ENCODE measurements around the gene NR5A1.

The NR5A1 gene

DNA sequence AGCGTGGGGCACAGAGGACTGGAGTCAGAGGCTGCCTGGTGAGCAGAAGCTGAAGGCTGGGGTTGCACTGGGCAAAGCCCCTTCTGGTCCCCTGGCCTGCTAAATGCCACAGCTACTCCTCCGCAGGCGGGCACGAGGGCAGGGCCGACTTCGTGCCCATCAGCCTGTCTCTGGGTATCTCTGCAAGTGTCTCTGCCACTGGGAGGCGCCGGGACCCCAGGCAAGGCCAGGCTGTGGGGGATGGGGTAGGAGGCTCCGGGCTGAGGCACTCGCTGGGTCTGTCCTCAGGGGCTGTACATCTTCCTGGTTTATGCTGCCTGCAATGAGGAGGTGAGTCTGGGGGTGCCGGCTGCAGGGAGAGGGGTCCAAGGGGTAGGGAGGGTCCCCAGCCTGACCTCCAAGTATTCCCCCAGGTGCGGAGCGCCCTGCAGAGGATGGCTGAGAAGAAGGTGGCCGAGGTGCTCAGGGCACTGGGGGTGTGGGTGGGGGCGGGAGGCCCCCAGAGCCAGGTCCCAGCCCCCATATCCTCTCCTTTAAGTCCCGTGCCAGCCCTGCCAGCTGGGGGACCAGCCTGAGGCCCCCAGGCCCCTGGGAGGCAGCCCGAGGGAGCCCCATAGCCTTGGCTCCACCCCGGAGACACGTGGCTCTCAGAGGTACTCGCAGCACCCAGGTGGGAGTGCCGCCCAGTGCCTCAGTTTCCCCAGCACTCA is 31.9 kb downstream of the NR5A1 start:
- TF ChIP-seq, protein P1, sequence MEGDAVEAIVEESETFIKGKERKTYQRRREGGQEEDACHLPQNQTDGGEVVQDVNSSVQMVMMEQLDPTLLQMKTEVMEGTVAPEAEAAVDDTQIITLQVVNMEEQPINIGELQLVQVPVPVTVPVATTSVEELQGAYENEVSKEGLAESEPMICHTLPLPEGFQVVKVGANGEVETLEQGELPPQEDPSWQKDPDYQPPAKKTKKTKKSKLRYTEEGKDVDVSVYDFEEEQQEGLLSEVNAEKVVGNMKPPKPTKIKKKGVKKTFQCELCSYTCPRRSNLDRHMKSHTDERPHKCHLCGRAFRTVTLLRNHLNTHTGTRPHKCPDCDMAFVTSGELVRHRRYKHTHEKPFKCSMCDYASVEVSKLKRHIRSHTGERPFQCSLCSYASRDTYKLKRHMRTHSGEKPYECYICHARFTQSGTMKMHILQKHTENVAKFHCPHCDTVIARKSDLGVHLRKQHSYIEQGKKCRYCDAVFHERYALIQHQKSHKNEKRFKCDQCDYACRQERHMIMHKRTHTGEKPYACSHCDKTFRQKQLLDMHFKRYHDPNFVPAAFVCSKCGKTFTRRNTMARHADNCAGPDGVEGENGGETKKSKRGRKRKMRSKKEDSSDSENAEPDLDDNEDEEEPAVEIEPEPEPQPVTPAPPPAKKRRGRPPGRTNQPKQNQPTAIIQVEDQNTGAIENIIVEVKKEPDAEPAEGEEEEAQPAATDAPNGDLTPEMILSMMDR (IDR thresholded peaks at IDR 0.05; ENCODE audit: extremely low read depth, missing control alignments) = no peak
- no peak for DNase-seq (ENCODE audit: low spot score)

- no peak for DNase-seq (ENCODE audit: low spot score)
- TF ChIP-seq, protein P1 (IDR thresholded peaks at IDR 0.05; ENCODE audit: extremely low read depth, missing control alignments) = no peak
Measured at GRCh38 chr9:124474151-124474550, 33.0 kb downstream of the NR5A1 start.

DNA sequence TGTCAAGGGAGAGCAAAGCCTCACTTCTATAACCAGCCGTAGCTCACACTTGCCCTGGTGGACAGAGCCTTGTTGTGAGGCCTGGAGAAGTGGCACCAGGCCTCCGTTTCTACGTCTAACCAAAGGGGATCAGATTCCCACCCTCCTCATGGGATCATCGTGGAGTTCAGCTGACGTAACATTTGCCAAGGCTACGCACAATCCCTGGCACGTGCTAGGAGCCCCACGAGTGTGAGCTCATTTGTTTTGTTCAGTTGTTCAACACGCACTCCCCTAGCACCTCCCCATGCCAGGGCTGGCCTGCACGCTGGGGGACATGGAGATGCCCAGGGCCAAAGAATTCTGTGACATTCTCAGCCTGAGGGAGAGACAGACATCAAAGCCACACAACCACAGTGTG is 33.9 kb downstream of the NR5A1 start:
- TF ChIP-seq, protein P1 (IDR thresholded peaks at IDR 0.05; ENCODE audit: extremely low read depth, missing control alignments) = no peak
- no peak for DNase-seq (ENCODE audit: low spot score)

GRCh38 chr9:124472770-124473169 is 34.4 kb downstream of the NR5A1 start:
- DNase-seq (ENCODE audit: low spot score) = no peak
- TF ChIP-seq, protein P1 (IDR thresholded peaks at IDR 0.05; ENCODE audit: extremely low read depth, missing control alignments) = no peak

DNA sequence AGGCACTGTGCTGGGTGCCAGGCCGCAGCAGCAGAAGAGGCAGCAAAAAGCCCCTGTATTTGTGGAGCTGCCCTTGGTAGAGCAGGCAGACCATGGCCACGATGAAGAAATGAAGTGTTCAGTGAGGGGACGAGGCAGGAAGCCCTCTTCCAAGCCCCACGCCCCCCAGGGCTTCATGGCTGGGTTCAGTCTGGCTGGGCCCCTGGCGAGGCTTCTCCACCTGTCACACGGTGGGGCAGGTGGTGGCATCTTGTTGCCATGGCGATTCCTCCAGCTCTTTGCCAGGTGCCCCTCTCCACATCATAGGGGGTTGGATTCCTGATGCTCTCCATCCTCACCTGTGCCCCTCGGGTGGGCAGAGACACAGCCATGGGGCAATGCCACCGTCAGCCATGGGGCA is 35.4 kb downstream of the NR5A1 start:
- no peak for DNase-seq (ENCODE audit: low spot score)
- TF ChIP-seq, protein P1 (IDR thresholded peaks at IDR 0.05; ENCODE audit: extremely low read depth, missing control alignments) = no peak

DNA sequence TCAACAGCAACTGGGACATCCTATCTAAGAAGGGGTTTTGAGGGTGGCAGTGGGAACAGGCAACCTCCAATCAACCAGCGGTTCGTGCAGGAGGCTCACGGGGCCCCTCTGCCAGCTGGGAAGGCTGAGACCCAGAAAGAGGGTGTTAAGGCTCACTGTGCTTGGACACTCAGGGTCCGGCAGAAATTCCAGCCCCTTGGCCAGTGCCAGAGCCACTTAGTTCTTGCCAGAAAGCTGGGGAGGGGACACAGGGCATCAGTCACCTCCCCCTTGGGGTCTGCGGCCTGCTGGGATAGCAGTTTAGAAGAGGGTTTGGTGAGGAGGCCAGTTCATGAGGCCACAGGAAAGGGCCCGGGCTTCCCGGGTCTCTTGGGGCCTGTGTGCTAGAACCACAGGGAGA is 36.5 kb downstream of the NR5A1 start:
- TF ChIP-seq, protein P1 (IDR thresholded peaks at IDR 0.05; ENCODE audit: extremely low read depth, missing control alignments) = no peak
- DNase-seq (ENCODE audit: low spot score) = no peak

DNA sequence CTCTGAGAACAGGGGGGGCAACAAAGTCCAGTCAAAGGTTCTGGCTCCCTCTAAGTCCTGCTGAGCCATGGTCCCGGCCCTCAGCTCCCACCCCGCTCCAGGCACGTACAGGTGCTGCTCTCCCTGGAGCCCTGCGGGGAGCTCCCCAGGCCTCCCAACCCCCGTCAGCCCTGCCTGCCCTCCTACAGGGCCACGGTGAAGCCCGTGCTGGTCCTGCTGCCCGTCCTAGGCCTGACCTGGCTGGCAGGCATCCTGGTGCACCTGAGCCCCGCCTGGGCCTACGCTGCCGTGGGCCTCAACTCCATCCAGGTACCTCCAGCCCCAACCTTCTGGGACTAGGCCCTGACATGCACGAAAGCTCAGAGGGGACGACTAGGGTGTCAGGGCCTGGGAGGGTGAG is 36.9 kb downstream of the NR5A1 start:
- no peak for DNase-seq (ENCODE audit: low spot score)
- TF ChIP-seq, protein P1 (IDR thresholded peaks at IDR 0.05; ENCODE audit: extremely low read depth, missing control alignments) = no peak

Data from GM20000 (cell line).